ENCODE data around the gene JAK3.

The JAK3 gene

GRCh38 chr19:17841810-17842662, 5.7 kb downstream of the JAK3 start:
- no peak for FAIRE-seq
- no peak for DNase-seq (ENCODE audit: insufficient read length, low spot score)

- no peak for DNase-seq (ENCODE audit: insufficient read length, low spot score)
- no peak for FAIRE-seq
These were observed 6.4 kb downstream of the JAK3 start for GRCh38 chr19:17841371-17841809.

- DNase-seq (ENCODE audit: insufficient read length, low spot score), result no peak
- no peak for FAIRE-seq
These were observed 7.8 kb downstream of the JAK3 start for GRCh38 chr19:17840019-17840418.

GRCh38 chr19:17837972-17838371, 9.8 kb downstream of the JAK3 start:
- no peak for FAIRE-seq
- no peak for DNase-seq (ENCODE audit: insufficient read length, low spot score)

- FAIRE-seq, result no peak
- DNase-seq (ENCODE audit: insufficient read length, low spot score), result no peak
These were observed 11.3 kb downstream of the JAK3 start for GRCh38 chr19:17836530-17836929.

GRCh38 chr19:17835182-17836006, 12.4 kb downstream of the JAK3 start:
- no peak for FAIRE-seq
- no peak for DNase-seq (ENCODE audit: insufficient read length, low spot score)

- FAIRE-seq, result no peak
These were observed 13.2 kb downstream of the JAK3 start for GRCh38 chr19:17834350-17835181.

GRCh38 chr19:17832443-17833208, 15.2 kb downstream of the JAK3 start:
- DNase-seq (ENCODE audit: insufficient read length, low spot score) (no peak), FAIRE-seq (no peak)

More at GRCh38 chr19:17834350-17835181, 13.2 kb downstream of the JAK3 start:
- DNase-seq (ENCODE audit: insufficient read length, low spot score), result no peak

GRCh38 chr19:17831419-17831888, 16.3 kb downstream of the JAK3 start:
- DNase-seq (ENCODE audit: insufficient read length, low spot score) (no peak), FAIRE-seq (no peak)

GRCh38 chr19:17830567-17831418, 17.0 kb downstream of the JAK3 start:
- FAIRE-seq (peak; percentile 67), DNase-seq (ENCODE audit: insufficient read length, low spot score) (peak; percentile 80)

- FAIRE-seq (no peak), DNase-seq (ENCODE audit: insufficient read length, low spot score) (no peak)
These were observed 17.8 kb downstream of the JAK3 start for GRCh38 chr19:17829855-17830566.

GRCh38 chr19:17826508-17827056, 21.2 kb downstream of the JAK3 start:
- DNase-seq (ENCODE audit: insufficient read length, low spot score), result no peak
- FAIRE-seq, result no peak

GRCh38 chr19:17824339-17824738, 23.4 kb downstream of the JAK3 start:
- FAIRE-seq (no peak), DNase-seq (ENCODE audit: insufficient read length, low spot score) (no peak)

GRCh38 chr19:17821190-17821589, 26.6 kb downstream of the JAK3 start, which contains the start of gene INSL3:
TSS of gene INSL3 (minus strand) at chr19:17821519. CDS start at chr19:17821506, 13 bp downstream.
- DNase-seq (ENCODE audit: insufficient read length, low spot score) (no peak), FAIRE-seq (no peak)

- no peak for DNase-seq (ENCODE audit: insufficient read length, low spot score)
- FAIRE-seq, result no peak
These were observed 30.0 kb downstream of the JAK3 start for GRCh38 chr19:17817668-17818363.

- DNase-seq (ENCODE audit: insufficient read length, low spot score) (no peak), FAIRE-seq (no peak)
These were observed 35.7 kb downstream of the JAK3 start for GRCh38 chr19:17812099-17812498.

GRCh38 chr19:17811681-17812080, 36.1 kb downstream of the JAK3 start:
- no peak for FAIRE-seq
- no peak for DNase-seq (ENCODE audit: insufficient read length, low spot score)

Data from HTR-8/SVneo (cell line).